AG04449 (cell line): Measurements from ENCODE around the gene SETBP1.

Experiments used
- CTCF ChIA-PET: fragments of 350-600 bp; formaldehyde crosslinking; extraction: SDS; loops from one replicate; lab custom pipeline; 2021; ENCODE audit warnings: antibody characterized with exemption; lab: Yijun Ruan, JAX
- POLR2A ChIA-PET: fragments of 400-600, 350-600 bp; formaldehyde crosslinking; extraction: SDS; loops from one replicate; lab custom pipeline; 2020; ENCODE audit warnings: antibody characterized with exemption, inconsistent platforms; lab: Yijun Ruan, JAX
- DNase-seq: peaks from one replicate; pipeline ENCODE4 v3.0.0-alpha.2; 2010; ENCODE audit warnings: low read depth, low spot score
- H3K4me3 ChIP-seq: 2 replicates; pipeline ENCODE4 v1.5.1; 2011; ENCODE audit warnings: low read depth, mild to moderate bottlenecking, control low read depth, low read length
- CTCF ChIP-seq: IDR thresholded peaks from one replicate; pipeline ENCODE4 v1.5.1; 2011; ENCODE audit warnings: mild to moderate bottlenecking, moderate library complexity, low read length, control low read depth, inconsistent platforms; ENCODE audit not compliant: insufficient read depth; ENCODE audit errors: missing control alignments

SETBP1 gene

GRCh38 chr18:44778788-44779187 lies 98.1 kb downstream of the SETBP1 start:
- TF ChIP-seq CTCF, result no peak
- DNase-seq, result no peak
- ChIA-PET CTCF (no interaction called here), POLR2A (no interaction called here)
- H3K4me3 ChIP-seq, result no peak overlapping the region

DNA sequence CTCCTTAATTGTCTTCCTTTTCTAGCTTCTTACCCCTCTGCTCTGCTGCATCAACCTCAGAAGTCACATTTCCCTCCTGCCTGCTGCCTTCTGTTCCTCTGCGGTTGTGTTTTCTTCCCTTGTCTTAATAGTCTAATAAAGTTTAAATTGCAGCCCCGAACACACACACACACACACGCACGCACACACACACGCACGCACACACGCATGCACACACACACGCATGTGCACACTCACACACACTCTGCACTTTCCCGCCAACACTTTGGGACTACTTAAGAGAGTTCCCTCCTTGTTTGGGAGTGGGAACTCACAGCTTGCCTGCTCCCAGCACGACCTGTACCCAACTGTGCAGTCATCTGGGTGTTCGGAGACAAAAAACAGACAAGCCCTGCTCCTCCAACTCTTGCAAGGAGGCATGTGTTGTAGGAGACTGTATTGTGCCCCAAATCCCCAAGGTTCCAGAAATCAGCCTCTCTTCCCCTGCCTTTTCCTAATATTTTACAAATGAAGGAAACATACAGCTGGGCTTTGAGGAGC lies 99.1 kb downstream of the SETBP1 start:
- no peak for TF ChIP-seq CTCF
- ChIA-PET POLR2A (no interaction called here), CTCF (interaction anchor here (2.8 kb wide), 1 partner anchor 605 kb away, joined by 6 read pairs; no protein-coding TSS in a partner anchor)
- DNase-seq, result no peak
- no peak overlapping the region for H3K4me3 ChIP-seq

GRCh38 chr18:44781886-44782285 lies 101.2 kb downstream of the SETBP1 start:
- DNase-seq, result peak; percentile 47
- POLR2A ChIA-PET, result no interaction called here
- TF ChIP-seq CTCF, result no peak
- CTCF ChIA-PET, result interaction anchor here (1.3 to 2.8 kb wide), 3 partner anchors 14 to 603 kb away, joined by 3 to 7 read pairs (median 6); no protein-coding TSS in a partner anchor
- H3K4me3 ChIP-seq, result no peak overlapping the region

DNA sequence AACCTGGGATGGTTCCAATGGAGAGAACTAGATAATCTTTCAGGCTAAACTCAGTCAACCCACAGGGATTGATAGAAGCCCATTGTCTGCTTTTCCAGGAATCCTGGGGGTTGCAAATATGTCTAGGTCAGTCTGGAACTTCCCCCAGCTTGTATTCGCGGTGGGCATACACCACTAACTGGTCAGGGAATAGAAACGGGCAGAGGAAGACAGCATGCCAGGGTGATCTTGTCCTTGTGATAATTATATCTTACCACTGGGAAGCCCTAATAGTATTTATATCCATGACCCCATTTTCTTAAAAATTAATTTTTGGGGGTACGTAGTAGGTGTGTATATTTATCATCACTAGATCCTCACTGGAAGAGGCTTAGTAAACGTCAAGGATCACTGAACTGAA lies 101.9 kb downstream of the SETBP1 start:
- no peak overlapping the region for H3K4me3 ChIP-seq
- POLR2A ChIA-PET, result no interaction called here
- CTCF ChIA-PET, result interaction anchor here (1.3 to 1.6 kb wide), 2 partner anchors 14 to 203 kb away, joined by 3 to 7 read pairs; no protein-coding TSS in a partner anchor
- no peak for DNase-seq
- TF ChIP-seq CTCF, result no peak

GRCh38 chr18:44783371-44783770 lies 102.7 kb downstream of the SETBP1 start:
- TF ChIP-seq CTCF, result no peak
- POLR2A ChIA-PET, result no interaction called here
- DNase-seq, result no peak
- CTCF ChIA-PET, result no interaction called here
- H3K4me3 ChIP-seq, result no peak overlapping the region

DNA sequence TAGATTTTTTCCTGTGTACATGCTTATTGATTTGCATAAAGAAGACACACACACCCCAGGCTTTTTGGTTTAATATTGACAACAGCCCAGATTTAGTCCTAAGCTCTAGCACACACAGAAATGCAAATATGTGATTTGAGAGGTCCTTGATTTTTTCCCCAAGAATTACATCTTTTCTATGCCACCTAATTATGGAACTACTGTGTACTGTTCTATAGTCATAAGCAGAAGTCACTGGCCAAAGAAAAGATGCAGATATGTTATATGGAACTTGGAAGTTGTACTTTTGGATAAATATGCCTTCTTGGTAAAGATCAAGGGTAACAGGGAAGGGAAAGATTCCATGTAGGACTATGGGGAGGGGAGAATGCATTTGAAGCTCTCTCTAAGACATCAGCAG lies 105.6 kb downstream of the SETBP1 start:
- no peak for TF ChIP-seq CTCF
- H3K4me3 ChIP-seq, result no peak overlapping the region
- ChIA-PET CTCF (no interaction called here), POLR2A (no interaction called here)
- DNase-seq, result no peak
